HEK293 (cell line): ENCODE results near the gene SIRT4.

ENCODE experiments used
- CTCF ChIA-PET: fragments of 350-600 bp; formaldehyde crosslinking; extraction: SDS; loops from one replicate; lab custom pipeline; 2021; ENCODE audit warnings: antibody characterized with exemption; lab: Yijun Ruan, JAX
- POLR2A ChIA-PET: fragments of 300-600 bp; formaldehyde crosslinking; extraction: SDS; loops from one replicate; lab custom pipeline; 2020; ENCODE audit warnings: antibody characterized with exemption, inconsistent platforms; lab: Yijun Ruan, JAX
- H3K27ac ChIP-seq: fragments of 200-500 bp; sonication (Bioruptor generic); 2 replicates; pipeline ENCODE4 v1.5.1; 2014; ENCODE audit warnings: low read depth, low read length, control low read depth, inconsistent platforms; ENCODE audit errors: extremely low read depth
- H3K36me3 ChIP-seq, 2 experiments: fragments of 200-500 bp in 1 of 2; sonication (Bioruptor generic) in 1 of 2; 1 replicate in 1 of 2; 2 replicates in 1 of 2; pipeline ENCODE4 v1.5.1; 2014 to 2017; ENCODE audit warnings: inconsistent platforms in 2 of 2, low read length in 2 of 2; ENCODE audit not compliant: control insufficient read depth in 2 of 2, insufficient read depth in 1 of 2
- H3K4me1 ChIP-seq: fragments of 200-500 bp; sonication (Bioruptor generic); 2 replicates; pipeline ENCODE4 v1.5.1; 2014; ENCODE audit warnings: mild to moderate bottlenecking, low read length, inconsistent platforms; ENCODE audit not compliant: control insufficient read depth, insufficient read depth
- H3K4me3 ChIP-seq: 2 replicates; pipeline ENCODE4 v1.5.1; 2011; ENCODE audit warnings: low read depth, mild to moderate bottlenecking, control low read depth, low read length, moderate library complexity
- H3K9me3 ChIP-seq: fragments of 200-500 bp; sonication (Bioruptor generic); 2 replicates; pipeline ENCODE4 v1.5.1; 2014; ENCODE audit warnings: low read depth, low read length, inconsistent platforms; ENCODE audit not compliant: control insufficient read depth, insufficient read depth
- BCL11B ChIP-seq: fragments of 450-650 bp; formaldehyde crosslinking; IDR thresholded peaks from 2 replicates; pipeline ENCODE4 v1.5.1; 2016; ENCODE audit warnings: low read depth, missing biosample characterization, missing genetic modification characterization
- HOXC10 ChIP-seq: sonication (generic); formaldehyde crosslinking; IDR thresholded peaks from 2 replicates; pipeline ENCODE4 v1.8.1; 2023; ENCODE audit warnings: mild to moderate bottlenecking, missing genetic modification reagents
- IKZF3 ChIP-seq: fragments of 450-650 bp; IDR thresholded peaks from 2 replicates; pipeline ENCODE4 v1.5.0; 2018; ENCODE audit warnings: missing biosample characterization, mild to moderate bottlenecking, missing genetic modification characterization, moderate library complexity
- KLF10 ChIP-seq: fragments of 450-650 bp; IDR thresholded peaks from 2 replicates; pipeline ENCODE4 v1.5.1; 2018; ENCODE audit warnings: missing biosample characterization, mild to moderate bottlenecking, missing genetic modification characterization
- KLF9 ChIP-seq: fragments of 450-650 bp; formaldehyde crosslinking; IDR thresholded peaks from 2 replicates; pipeline ENCODE4 v1.5.1; 2016; ENCODE audit warnings: missing biosample characterization, missing genetic modification characterization, low read depth
- OSR2 ChIP-seq: fragments of 450-650 bp; formaldehyde crosslinking; IDR thresholded peaks from 2 replicates; pipeline ENCODE4 v1.5.1; 2016; ENCODE audit warnings: missing biosample characterization, missing genetic modification characterization
- WT1 ChIP-seq: fragments of 450-650 bp; formaldehyde crosslinking; IDR thresholded peaks from 2 replicates; pipeline ENCODE4 v1.5.1; 2016; ENCODE audit warnings: missing biosample characterization, missing genetic modification characterization
- ZBTB1 ChIP-seq: fragments of 450-650 bp; formaldehyde crosslinking; IDR thresholded peaks from 2 replicates; pipeline ENCODE4 v1.5.1; 2016; ENCODE audit warnings: missing biosample characterization, missing genetic modification characterization
- ZNF23 ChIP-seq: fragments of 450-650 bp; formaldehyde crosslinking; IDR thresholded peaks from 2 replicates; pipeline ENCODE4 v1.5.1; 2016; ENCODE audit warnings: missing biosample characterization, missing genetic modification characterization, borderline replicate concordance
- ZNF266 ChIP-seq: fragments of 450-650 bp; formaldehyde crosslinking; IDR thresholded peaks from 2 replicates; pipeline ENCODE4 v1.5.1; 2016; ENCODE audit warnings: missing biosample characterization, missing genetic modification characterization, low read depth
- ZNF362 ChIP-seq: fragments of 450-650 bp; formaldehyde crosslinking; IDR thresholded peaks from 2 replicates; pipeline ENCODE4 v1.5.1; 2016; ENCODE audit warnings: missing biosample characterization, missing genetic modification characterization
- ZNF398 ChIP-seq: fragments of 450-650 bp; formaldehyde crosslinking; IDR thresholded peaks from 2 replicates; pipeline ENCODE4 v1.5.1; 2017; ENCODE audit warnings: missing biosample characterization, missing genetic modification characterization
- ZNF624 ChIP-seq: fragments of 450-650 bp; formaldehyde crosslinking; IDR thresholded peaks from 2 replicates; pipeline ENCODE4 v1.5.1; 2017; ENCODE audit warnings: missing biosample characterization, missing genetic modification characterization
- ZNF664 ChIP-seq: fragments of 450-650 bp; formaldehyde crosslinking; IDR thresholded peaks from 2 replicates; pipeline ENCODE4 v1.5.1; 2016; ENCODE audit warnings: missing biosample characterization, missing genetic modification characterization
- ZNF785 ChIP-seq: fragments of 450-650 bp; formaldehyde crosslinking; IDR thresholded peaks from 2 replicates; pipeline ENCODE4 v1.5.1; 2016; ENCODE audit warnings: missing biosample characterization, missing genetic modification characterization
- ZNF791 ChIP-seq: fragments of 450-650 bp; formaldehyde crosslinking; IDR thresholded peaks from 2 replicates; pipeline ENCODE4 v1.5.1; 2016; ENCODE audit warnings: missing biosample characterization, missing genetic modification characterization
- ZSCAN23 ChIP-seq: fragments of 450-650 bp; formaldehyde crosslinking; IDR thresholded peaks from 2 replicates; pipeline ENCODE4 v1.5.1; 2016; ENCODE audit warnings: missing biosample characterization, missing genetic modification characterization

SIRT4 gene

GRCh38 chr12:120346031-120346430, 43.9 kb downstream of the SIRT4 start (continued):
- no peak for TF ChIP-seq ZNF398 (tag by site-specific recombination)
- no peak for TF ChIP-seq IKZF3 (tag by site-specific recombination)
- TF ChIP-seq ZNF624 (tag by site-specific recombination) = no peak
- no peak for TF ChIP-seq ZNF785

GRCh38 chr12:120346681-120347080, 44.6 kb downstream of the SIRT4 start:
- TF ChIP-seq HOXC10 (CRISPR knock-in tag) (no peak), ZNF664 (tag by site-specific recombination) (no peak)
- H3K27ac ChIP-seq = no peak overlapping the region
- ChIA-PET POLR2A (interaction anchor here (1.1 kb wide), 1 partner anchor 85 kb away, joined by 4 read pairs; no protein-coding TSS in a partner anchor), CTCF (interaction anchor here (0.6 to 0.9 kb wide), 4 partner anchors 18 to 1451 kb away, joined by 3 to 8 read pairs (median 4); no protein-coding TSS in a partner anchor)
- peaks cover 7 to 59% of the 10 kb centered on the region in 2 experiments; a peak in 2 of 3 replicates for H3K36me3 ChIP-seq
- H3K4me1 ChIP-seq = no peaks in the 10 kb centered on the region
- no peaks in the 10 kb centered on the region for H3K9me3 ChIP-seq
- no peak overlapping the region for H3K4me3 ChIP-seq

GRCh38 chr12:120347766-120348165, 45.6 kb downstream of the SIRT4 start:
- Histone ChIP-seq H3K4me3 (no peak overlapping the region), H3K4me1 (no peaks in the 10 kb centered on the region), H3K27ac (no peak overlapping the region), H3K36me3 (peaks cover 10 to 68% of the 10 kb centered on the region in 2 experiments), H3K9me3 (no peaks in the 10 kb centered on the region)
- POLR2A ChIA-PET = interaction anchor here (1.1 kb wide), 1 partner anchor 83 kb away, joined by 4 read pairs; no protein-coding TSS in a partner anchor
- CTCF ChIA-PET = interaction anchor here (0.6 to 2.0 kb wide), 3 partner anchors 19 to 82 kb away, joined by 3 to 10 read pairs (median 4); no protein-coding TSS in a partner anchor
- TF ChIP-seq OSR2 (tag by site-specific recombination) (no peak), WT1 (tag by site-specific recombination) (no peak), KLF9 (tag by site-specific recombination) (no peak), ZSCAN23 (tag by site-specific recombination) (no peak), ZNF791 (tag by site-specific recombination) (no peak), BCL11B (tag by site-specific recombination) (no peak), ZNF266 (tag by site-specific recombination) (no peak), ZNF23 (no peak), ZBTB1 (tag by site-specific recombination) (no peak), KLF10 (tag by site-specific recombination) (no peak)
- TF ChIP-seq, all 188 proteins: peak for 0

GRCh38 chr12:120350576-120351350, 48.6 kb downstream of the SIRT4 start:
- Histone ChIP-seq H3K27ac (no peak overlapping the region), H3K9me3 (no peaks in the 10 kb centered on the region), H3K4me1 (no peaks in the 10 kb centered on the region), H3K36me3 (peaks cover 35 to 72% of the 10 kb centered on the region in 2 experiments), H3K4me3 (no peak overlapping the region)
- ChIA-PET CTCF (interaction anchor here (0.5 to 0.6 kb wide), 2 partner anchors 12 to 86 kb away, joined by 3 to 4 read pairs; no protein-coding TSS in a partner anchor), POLR2A (interaction anchor here (1.3 kb wide), 1 partner anchor 86 kb away, joined by 3 read pairs; no protein-coding TSS in a partner anchor)
- no peak for TF ChIP-seq ZNF362
